A673 (cell line): Measurements from ENCODE around the gene PARD3.

ENCODE experiments used
- EZH2 ChIP-seq: fragments of 200-600 bp; sonication (generic); IDR thresholded peaks from 2 replicates; pipeline ENCODE4 v1.6.1; 2017; ENCODE audit warnings: borderline replicate concordance, low read depth, mild to moderate bottlenecking, mixed read lengths, antibody characterized with exemption, low read length; ENCODE audit not compliant: poor library complexity, severe bottlenecking
- TF ChIP-seq, protein P1 (sequence below): fragments of 300-800, 200-600 bp; sonication (generic); conservative IDR thresholded peaks from 2 replicates; pipeline ENCODE4 v1.5.1; 2017; ENCODE audit warnings: low read depth, mild to moderate bottlenecking, antibody characterized with exemption, low read length, moderate library complexity, mixed read lengths

DNA sequence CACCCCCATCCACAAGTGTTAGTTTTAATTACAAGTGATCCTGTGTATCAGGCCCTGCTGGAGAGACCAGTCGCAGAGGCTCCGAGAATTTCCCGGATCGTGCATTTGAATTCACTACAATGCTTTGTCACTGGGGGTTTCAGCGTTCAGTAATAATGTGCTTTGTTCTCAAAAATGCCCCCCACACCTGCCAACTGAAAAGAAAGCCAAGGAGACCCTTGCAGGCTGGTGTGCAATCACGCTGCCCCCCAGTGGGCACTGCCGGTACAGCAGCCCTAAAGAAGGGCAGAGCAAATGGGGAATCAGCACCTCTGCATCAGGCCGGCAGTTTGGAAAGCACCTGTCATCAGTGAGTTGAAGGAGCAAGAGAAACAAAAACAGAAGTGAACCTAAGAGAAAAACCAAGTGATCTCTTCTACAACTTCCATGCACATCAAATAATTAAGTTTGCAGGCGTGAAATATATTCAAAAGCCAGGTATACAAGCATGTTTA, 177.6 kb downstream of the PARD3 start:
- TF ChIP-seq, protein P1, sequence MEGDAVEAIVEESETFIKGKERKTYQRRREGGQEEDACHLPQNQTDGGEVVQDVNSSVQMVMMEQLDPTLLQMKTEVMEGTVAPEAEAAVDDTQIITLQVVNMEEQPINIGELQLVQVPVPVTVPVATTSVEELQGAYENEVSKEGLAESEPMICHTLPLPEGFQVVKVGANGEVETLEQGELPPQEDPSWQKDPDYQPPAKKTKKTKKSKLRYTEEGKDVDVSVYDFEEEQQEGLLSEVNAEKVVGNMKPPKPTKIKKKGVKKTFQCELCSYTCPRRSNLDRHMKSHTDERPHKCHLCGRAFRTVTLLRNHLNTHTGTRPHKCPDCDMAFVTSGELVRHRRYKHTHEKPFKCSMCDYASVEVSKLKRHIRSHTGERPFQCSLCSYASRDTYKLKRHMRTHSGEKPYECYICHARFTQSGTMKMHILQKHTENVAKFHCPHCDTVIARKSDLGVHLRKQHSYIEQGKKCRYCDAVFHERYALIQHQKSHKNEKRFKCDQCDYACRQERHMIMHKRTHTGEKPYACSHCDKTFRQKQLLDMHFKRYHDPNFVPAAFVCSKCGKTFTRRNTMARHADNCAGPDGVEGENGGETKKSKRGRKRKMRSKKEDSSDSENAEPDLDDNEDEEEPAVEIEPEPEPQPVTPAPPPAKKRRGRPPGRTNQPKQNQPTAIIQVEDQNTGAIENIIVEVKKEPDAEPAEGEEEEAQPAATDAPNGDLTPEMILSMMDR = peak; percentile 99
- no peak for TF ChIP-seq EZH2
